ENCODE data around the gene CDO1.

CDO1 gene

DNA sequence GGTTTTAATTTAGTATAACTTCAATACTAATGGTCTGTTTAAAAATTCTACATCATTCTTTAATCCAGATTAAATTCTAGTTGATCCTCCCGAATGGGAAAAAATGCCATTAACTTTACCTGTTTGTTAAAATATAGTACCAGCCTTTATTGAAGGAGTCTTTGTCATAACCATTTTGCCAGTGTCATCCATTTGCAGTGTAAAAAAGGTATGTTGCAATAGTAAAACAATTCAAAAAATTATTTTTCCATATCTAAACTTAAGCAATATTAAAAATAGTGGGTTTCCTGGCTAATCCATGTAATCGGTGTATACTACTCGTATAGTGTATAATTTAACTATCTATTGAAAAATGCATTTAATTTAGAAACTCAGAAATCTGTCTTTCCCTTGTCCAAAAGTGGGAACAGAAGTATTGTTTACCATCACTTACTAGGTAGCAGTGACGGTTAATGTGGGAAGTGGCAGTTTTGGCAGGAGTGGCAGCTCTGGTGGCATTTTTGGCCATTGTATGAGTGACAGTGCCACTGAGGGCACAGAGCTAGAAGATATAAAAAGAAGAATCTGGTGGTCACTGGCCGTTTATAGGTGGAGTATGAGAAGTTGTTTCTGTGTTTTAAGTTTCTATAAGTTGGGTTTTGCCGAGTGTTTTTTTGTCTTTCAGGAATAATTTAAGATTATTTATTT is 27.1 kb upstream of the CDO1 start:
- no peaks in the 10 kb centered on the region for H3K36me3 ChIP-seq (ENCODE audit: insufficient read depth, low read length)
- no peaks in the 10 kb centered on the region for H3K9me3 ChIP-seq (replicated peaks; ENCODE audit: low read length)
- peaks cover 21% of the 10 kb centered on the region for H3K4me1 ChIP-seq (ENCODE audit: control insufficient read depth, insufficient read depth, low read length)
- no peaks in the 10 kb centered on the region for H3K27me3 ChIP-seq (ENCODE audit: control insufficient read depth, insufficient read depth, low read length)
- H3K4me2 ChIP-seq (ENCODE audit: low read length) = peak overlapping the region; percentile 83
- H3K4me3 ChIP-seq (ENCODE audit: low read length) = peak overlapping the region; percentile 74
- H3K9ac ChIP-seq (ENCODE audit: low read depth, low read length) = peak overlapping the region; percentile 84

DNA sequence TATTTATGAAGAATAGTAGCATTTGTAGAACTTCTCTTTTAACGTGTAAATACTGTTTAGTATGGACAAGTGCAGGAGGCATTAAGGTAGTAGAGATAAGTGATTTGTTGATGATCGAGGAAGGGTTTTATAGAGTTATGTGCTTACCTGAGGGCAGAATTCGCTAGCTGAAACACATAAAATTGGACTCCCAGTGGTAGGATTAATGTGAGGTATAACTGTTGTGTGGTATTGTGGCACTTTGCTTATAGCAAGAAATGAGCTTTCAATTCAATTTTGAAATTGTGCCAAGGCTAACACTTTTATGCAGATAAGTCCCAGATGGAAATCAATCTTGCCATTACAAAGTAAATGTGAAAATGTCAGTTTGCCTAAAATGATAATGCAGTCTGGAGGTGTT is 26.5 kb upstream of the CDO1 start:
- Histone ChIP-seq H3K4me1 (ENCODE audit: control insufficient read depth, insufficient read depth, low read length) (peaks cover 22% of the 10 kb centered on the region), H3K4me3 (ENCODE audit: low read length) (peak overlapping the region; percentile 74), H3K9me3 (replicated peaks; ENCODE audit: low read length) (no peaks in the 10 kb centered on the region), H3K36me3 (ENCODE audit: insufficient read depth, low read length) (no peaks in the 10 kb centered on the region), H3K27me3 (ENCODE audit: control insufficient read depth, insufficient read depth, low read length) (no peaks in the 10 kb centered on the region), H3K4me2 (ENCODE audit: low read length) (peak overlapping the region; percentile 83), H3K9ac (ENCODE audit: low read depth, low read length) (peak overlapping the region; percentile 84)

DNA sequence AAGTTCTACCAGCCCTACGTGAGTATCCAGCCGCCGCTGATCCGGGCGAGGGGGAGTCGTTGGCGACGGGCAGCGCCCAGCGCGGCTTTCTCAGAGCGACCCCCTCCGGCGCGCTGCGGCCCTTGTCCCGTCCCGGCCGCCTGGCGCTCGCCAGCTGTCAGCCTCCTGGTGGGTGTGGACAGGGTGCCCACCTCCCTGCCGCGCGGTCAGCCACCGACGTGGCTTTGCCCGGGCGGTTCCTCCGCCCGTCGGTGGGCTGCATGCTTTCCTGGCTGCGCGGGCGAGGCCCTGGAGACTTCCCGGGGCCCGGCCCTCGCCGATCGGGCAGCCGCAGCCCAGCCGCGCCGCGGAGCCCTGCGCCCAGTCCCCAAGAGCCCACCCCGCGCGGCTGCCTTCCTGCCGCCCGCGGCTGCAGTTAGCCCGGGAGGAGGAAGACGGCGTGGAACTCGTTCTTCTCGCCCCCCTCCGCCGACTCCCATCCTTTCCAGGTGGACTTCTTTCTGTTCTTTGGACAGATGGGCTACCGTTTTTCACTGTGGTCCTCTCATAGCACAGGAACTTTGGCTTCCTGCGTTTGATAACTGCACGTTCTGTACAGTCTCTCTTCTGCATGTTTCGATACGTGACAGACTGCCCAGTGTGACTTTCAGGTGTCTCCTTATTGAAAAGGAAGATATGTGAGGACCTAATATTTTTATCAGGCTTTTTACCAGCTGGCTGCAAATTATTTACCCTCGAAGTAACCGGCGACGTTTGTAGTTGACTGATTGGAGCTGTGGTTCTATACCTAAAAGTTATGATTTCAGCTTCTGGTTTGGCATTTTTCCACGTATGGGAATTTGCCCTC is 25.9 kb upstream of the CDO1 start:
- H3K36me3 ChIP-seq (ENCODE audit: insufficient read depth, low read length) = peaks cover 3% of the 10 kb centered on the region
- H3K9ac ChIP-seq (ENCODE audit: low read depth, low read length) = peak overlapping the region; percentile 84
- peak overlapping the region; percentile 74 for H3K4me3 ChIP-seq (ENCODE audit: low read length)
- H3K4me2 ChIP-seq (ENCODE audit: low read length) = peak overlapping the region; percentile 83
- H3K27me3 ChIP-seq (ENCODE audit: control insufficient read depth, insufficient read depth, low read length) = no peaks in the 10 kb centered on the region
- H3K4me1 ChIP-seq (ENCODE audit: control insufficient read depth, insufficient read depth, low read length) = peaks cover 22% of the 10 kb centered on the region
- no peaks in the 10 kb centered on the region for H3K9me3 ChIP-seq (replicated peaks; ENCODE audit: low read length)

DNA sequence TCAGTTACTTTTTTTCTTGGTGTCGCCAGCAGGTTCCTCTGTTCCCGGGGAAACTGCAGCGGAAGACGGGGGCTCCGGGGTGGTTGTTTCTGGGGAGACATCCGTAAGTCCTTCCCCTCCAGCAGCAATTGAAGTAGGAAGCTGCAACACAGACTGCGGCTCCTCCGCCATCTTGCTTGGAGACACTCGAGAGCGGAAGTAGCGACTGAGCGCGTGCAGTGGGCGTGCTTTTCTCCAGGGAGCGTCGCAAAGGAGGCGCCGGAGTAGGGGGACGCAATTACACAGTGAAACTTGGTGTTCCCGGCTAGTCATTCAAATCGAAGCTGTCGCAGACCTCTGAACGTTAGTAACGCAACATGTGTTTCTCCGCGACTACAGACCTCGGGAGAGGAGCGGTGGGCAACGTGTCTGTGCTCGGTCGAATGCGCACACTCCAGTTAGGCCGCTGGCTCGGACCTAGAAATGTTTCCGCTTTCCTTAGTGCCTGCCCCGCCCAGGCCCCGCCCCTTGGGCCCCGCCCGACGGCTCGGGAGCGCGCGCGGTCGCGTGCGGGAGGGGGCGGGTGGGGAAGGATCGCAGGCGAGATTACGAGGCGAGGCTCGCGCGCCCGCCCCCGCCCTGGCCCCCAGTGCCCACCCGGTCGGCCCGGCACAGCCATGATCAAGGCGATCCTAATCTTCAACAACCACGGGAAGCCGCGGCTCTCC is 25.1 kb upstream of the CDO1 start, which contains the start of the genes AP3S1 and ATG12:
Gene AP3S1 (plus strand): TSS at position 554 of the 707 bp plus-strand sequence. CDS start 103 bp downstream, at position 657.
Gene ATG12 (minus strand): TSS at position 184 of the 707 bp plus-strand sequence. CDS start 13 bp downstream, at position 171.
- Histone ChIP-seq H3K4me3 (ENCODE audit: low read length) (peak within 1 kb of the TSS; percentile 74), H3K4me2 (ENCODE audit: low read length) (peak within 1 kb of the TSS; percentile 83), H3K27me3 (ENCODE audit: control insufficient read depth, insufficient read depth, low read length) (no peaks in the 10 kb centered on the region), H3K9ac (ENCODE audit: low read depth, low read length) (peak within 1 kb of the TSS; percentile 84), H3K4me1 (ENCODE audit: control insufficient read depth, insufficient read depth, low read length) (peaks cover 22% of the 10 kb centered on the region), H3K36me3 (ENCODE audit: insufficient read depth, low read length) (peaks cover 11% of the 10 kb centered on the region), H3K9me3 (replicated peaks; ENCODE audit: low read length) (no peaks in the 10 kb centered on the region)

- peaks cover 18% of the 10 kb centered on the region for H3K36me3 ChIP-seq (ENCODE audit: insufficient read depth, low read length)
- no peaks in the 10 kb centered on the region for H3K9me3 ChIP-seq (replicated peaks; ENCODE audit: low read length)
- H3K4me2 ChIP-seq (ENCODE audit: low read length) = peak overlapping the region; percentile 83
- no peaks in the 10 kb centered on the region for H3K27me3 ChIP-seq (ENCODE audit: control insufficient read depth, insufficient read depth, low read length)
- peak overlapping the region; percentile 84 for H3K9ac ChIP-seq (ENCODE audit: low read depth, low read length)
- H3K4me1 ChIP-seq (ENCODE audit: control insufficient read depth, insufficient read depth, low read length) = peaks cover 22% of the 10 kb centered on the region
- peak overlapping the region; percentile 74 for H3K4me3 ChIP-seq (ENCODE audit: low read length)
Measured at GRCh38 chr5:115840873-115841272, 24.4 kb upstream of the CDO1 start.

DNA sequence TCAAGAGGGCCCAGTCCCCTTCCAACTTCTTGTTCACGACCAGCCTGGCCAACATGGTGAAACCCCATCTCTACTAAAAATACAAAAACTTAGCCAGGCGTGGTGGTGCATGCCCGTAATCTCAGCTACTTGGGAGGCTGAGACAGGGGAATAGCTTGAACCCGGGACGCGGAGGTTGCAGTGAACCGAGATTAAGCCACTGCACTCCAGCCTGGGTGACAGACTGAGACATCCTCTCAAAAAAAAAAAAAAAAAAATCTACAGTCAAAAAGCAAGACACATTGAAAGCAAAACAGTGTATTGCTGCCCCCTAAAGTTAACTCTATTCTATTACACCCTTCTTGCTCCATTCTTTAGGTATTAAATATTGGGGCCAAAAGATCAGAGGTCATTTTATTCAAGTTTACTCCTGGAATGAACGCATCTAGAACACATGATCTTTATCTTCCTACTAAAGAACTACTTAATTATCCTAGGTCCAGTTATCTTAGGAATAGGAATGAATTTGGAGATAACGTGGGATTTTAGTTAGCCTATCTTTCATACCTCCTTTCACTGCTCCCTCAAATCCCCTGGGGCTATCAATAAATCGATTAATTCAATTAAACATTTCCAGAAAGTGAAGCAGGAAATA is 22.5 kb upstream of the CDO1 start:
- Histone ChIP-seq H3K9me3 (replicated peaks; ENCODE audit: low read length) (no peaks in the 10 kb centered on the region), H3K4me3 (ENCODE audit: low read length) (peak overlapping the region; percentile 74), H3K4me2 (ENCODE audit: low read length) (peak overlapping the region; percentile 83), H3K36me3 (ENCODE audit: insufficient read depth, low read length) (peaks cover 35% of the 10 kb centered on the region), H3K9ac (ENCODE audit: low read depth, low read length) (peak overlapping the region; percentile 17), H3K4me1 (ENCODE audit: control insufficient read depth, insufficient read depth, low read length) (peaks cover 22% of the 10 kb centered on the region), H3K27me3 (ENCODE audit: control insufficient read depth, insufficient read depth, low read length) (no peaks in the 10 kb centered on the region)

GRCh38 chr5:115835481-115835880 is 19.0 kb upstream of the CDO1 start:
- no peak overlapping the region for H3K4me2 ChIP-seq (ENCODE audit: low read length)
- no peak overlapping the region for H3K4me3 ChIP-seq (ENCODE audit: low read length)
- H3K36me3 ChIP-seq (ENCODE audit: insufficient read depth, low read length) = peaks cover 53% of the 10 kb centered on the region
- H3K27me3 ChIP-seq (ENCODE audit: control insufficient read depth, insufficient read depth, low read length) = no peaks in the 10 kb centered on the region
- H3K9ac ChIP-seq (ENCODE audit: low read depth, low read length) = no peak overlapping the region
- peaks cover 16% of the 10 kb centered on the region for H3K4me1 ChIP-seq (ENCODE audit: control insufficient read depth, insufficient read depth, low read length)
- H3K9me3 ChIP-seq (replicated peaks; ENCODE audit: low read length) = no peaks in the 10 kb centered on the region

GRCh38 chr5:115831163-115831768 is 14.8 kb upstream of the CDO1 start:
- H3K27me3 ChIP-seq (ENCODE audit: control insufficient read depth, insufficient read depth, low read length) = no peaks in the 10 kb centered on the region
- H3K9me3 ChIP-seq (replicated peaks; ENCODE audit: low read length) = no peaks in the 10 kb centered on the region
- H3K4me1 ChIP-seq (ENCODE audit: control insufficient read depth, insufficient read depth, low read length) = no peaks in the 10 kb centered on the region
- H3K4me2 ChIP-seq (ENCODE audit: low read length) = no peak overlapping the region
- no peak overlapping the region for H3K9ac ChIP-seq (ENCODE audit: low read depth, low read length)
- peaks cover 58% of the 10 kb centered on the region for H3K36me3 ChIP-seq (ENCODE audit: insufficient read depth, low read length)
- H3K4me3 ChIP-seq (ENCODE audit: low read length) = no peak overlapping the region

GRCh38 chr5:115829913-115830312 is 13.5 kb upstream of the CDO1 start:
- Histone ChIP-seq H3K4me1 (ENCODE audit: control insufficient read depth, insufficient read depth, low read length) (no peaks in the 10 kb centered on the region), H3K36me3 (ENCODE audit: insufficient read depth, low read length) (peaks cover 44% of the 10 kb centered on the region), H3K9me3 (replicated peaks; ENCODE audit: low read length) (no peaks in the 10 kb centered on the region), H3K27me3 (ENCODE audit: control insufficient read depth, insufficient read depth, low read length) (no peaks in the 10 kb centered on the region), H3K9ac (ENCODE audit: low read depth, low read length) (no peak overlapping the region), H3K4me2 (ENCODE audit: low read length) (no peak overlapping the region), H3K4me3 (ENCODE audit: low read length) (no peak overlapping the region)

DNA sequence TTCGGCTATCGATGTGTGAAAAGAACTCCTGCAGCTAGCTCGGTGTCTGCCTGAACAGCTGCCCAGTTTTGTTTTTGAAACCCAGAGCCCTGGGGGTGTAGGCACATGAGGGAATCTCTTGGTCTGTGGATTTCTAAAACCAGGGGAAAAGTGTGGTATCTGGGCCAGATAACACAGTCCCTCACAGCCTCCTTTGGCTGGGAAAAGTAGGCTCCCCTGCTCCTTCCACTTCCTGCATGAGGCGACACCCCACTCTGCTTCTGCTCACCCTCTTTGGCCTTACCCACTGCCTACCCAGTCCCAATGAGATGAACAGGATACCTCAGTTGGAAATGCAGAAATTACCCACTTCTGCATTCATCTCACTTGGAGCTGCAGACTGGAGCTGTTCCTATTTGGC is 9.5 kb upstream of the CDO1 start:
- Histone ChIP-seq H3K4me1 (ENCODE audit: control insufficient read depth, insufficient read depth, low read length) (no peaks in the 10 kb centered on the region), H3K4me3 (ENCODE audit: low read length) (no peak overlapping the region), H3K9ac (ENCODE audit: low read depth, low read length) (no peak overlapping the region), H3K27me3 (ENCODE audit: control insufficient read depth, insufficient read depth, low read length) (no peaks in the 10 kb centered on the region), H3K4me2 (ENCODE audit: low read length) (no peak overlapping the region), H3K36me3 (ENCODE audit: insufficient read depth, low read length) (peaks cover 23% of the 10 kb centered on the region), H3K9me3 (replicated peaks; ENCODE audit: low read length) (no peaks in the 10 kb centered on the region)

Measured in skeletal muscle satellite cell (primary cell).